ENCODE results near the gene NFATC2IP. TPM values are rescaled to one million over a fixed set of nuclear protein-coding genes. Genes with fewer than 3 reads are reported as not detected.
"Not testable (repeated sequence)": the region's sequence is repeated elsewhere in the genome, so short reads cannot be mapped to it uniquely, and the experiment has no call there.

NFATC2IP gene
- total RNA-seq, 4 donors from 2014 or later: 26.4 to 65.3 (median 35.1) TPM

DNA sequence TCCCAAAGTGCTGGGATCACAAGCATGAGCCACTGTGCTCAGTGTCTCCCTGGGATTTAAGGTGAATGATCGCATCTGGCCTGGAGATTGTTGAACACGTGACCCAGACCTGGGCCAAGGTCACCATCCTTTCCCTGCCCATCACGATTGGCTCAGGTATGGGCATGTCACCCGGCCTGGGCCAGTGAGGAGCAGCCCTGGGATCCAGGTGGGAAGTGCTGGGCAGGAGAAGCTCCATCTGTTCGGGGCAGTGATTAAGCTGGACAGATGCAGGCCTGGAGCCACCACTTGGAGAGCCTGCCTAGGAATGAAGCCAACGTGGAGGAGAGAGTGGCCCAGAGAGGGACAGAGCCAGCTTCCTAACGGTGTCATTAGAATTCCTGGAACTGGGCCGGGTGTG is 41.0 kb downstream of the NFATC2IP start:
- no peaks in the 10 kb centered on the region for H3K4me1 ChIP-seq
- no peak for DNase-seq (ENCODE audit: low spot score in 2 of 2)
- H3K27me3 ChIP-seq: no peaks in the 10 kb centered on the region
- H3K36me3 ChIP-seq: peaks cover 31% of the 10 kb centered on the region
- TF ChIP-seq EP300 (IDR thresholded peaks at IDR 0.05) (no peak), POLR2AphosphoS5 (IDR thresholded peaks at IDR 0.05) (no peak), POLR2A (IDR thresholded peaks at IDR 0.05) (no peak)
- TF ChIP-seq, protein P1, sequence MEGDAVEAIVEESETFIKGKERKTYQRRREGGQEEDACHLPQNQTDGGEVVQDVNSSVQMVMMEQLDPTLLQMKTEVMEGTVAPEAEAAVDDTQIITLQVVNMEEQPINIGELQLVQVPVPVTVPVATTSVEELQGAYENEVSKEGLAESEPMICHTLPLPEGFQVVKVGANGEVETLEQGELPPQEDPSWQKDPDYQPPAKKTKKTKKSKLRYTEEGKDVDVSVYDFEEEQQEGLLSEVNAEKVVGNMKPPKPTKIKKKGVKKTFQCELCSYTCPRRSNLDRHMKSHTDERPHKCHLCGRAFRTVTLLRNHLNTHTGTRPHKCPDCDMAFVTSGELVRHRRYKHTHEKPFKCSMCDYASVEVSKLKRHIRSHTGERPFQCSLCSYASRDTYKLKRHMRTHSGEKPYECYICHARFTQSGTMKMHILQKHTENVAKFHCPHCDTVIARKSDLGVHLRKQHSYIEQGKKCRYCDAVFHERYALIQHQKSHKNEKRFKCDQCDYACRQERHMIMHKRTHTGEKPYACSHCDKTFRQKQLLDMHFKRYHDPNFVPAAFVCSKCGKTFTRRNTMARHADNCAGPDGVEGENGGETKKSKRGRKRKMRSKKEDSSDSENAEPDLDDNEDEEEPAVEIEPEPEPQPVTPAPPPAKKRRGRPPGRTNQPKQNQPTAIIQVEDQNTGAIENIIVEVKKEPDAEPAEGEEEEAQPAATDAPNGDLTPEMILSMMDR (IDR thresholded peaks at IDR 0.05): no peak
- no peaks in the 10 kb centered on the region for H3K9me3 ChIP-seq
- H3K27ac ChIP-seq: no peak overlapping the region
- no peak overlapping the region for H3K4me3 ChIP-seq
- 54% methylated on average over 5 of the region's 8 CpGs for WGBS

DNA sequence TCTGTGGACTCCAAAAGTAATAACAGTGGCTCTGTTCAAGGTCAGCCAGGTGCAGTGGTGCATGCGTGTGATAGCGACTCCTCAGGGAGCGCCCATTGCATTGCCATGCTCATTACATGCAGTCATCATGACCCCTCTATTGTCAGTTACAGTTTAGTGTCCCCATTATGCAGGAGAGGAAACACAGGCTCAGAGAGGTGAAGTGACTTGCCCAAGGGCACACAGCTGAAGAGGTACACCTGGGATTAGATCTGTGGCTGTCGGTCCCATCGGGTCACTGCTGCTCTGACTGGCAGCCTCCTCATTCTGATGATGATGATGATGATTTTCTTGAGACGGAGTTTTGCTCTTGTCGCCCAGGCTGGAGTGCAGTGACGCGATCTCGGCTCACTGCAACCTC is 41.8 kb downstream of the NFATC2IP start:
- no peak for DNase-seq (ENCODE audit: low spot score in 2 of 2)
- 91% methylated on average over 9 of the region's 10 CpGs for WGBS
- Histone ChIP-seq H3K4me1 (no peaks in the 10 kb centered on the region), H3K36me3 (peaks cover 23% of the 10 kb centered on the region), H3K27me3 (no peaks in the 10 kb centered on the region), H3K27ac (no peak overlapping the region), H3K9me3 (no peaks in the 10 kb centered on the region), H3K4me3 (no peak overlapping the region)
- no peak for TF ChIP-seq POLR2AphosphoS5 (IDR thresholded peaks at IDR 0.05)
- TF ChIP-seq, protein P1 (IDR thresholded peaks at IDR 0.05): no peak
- no peak for TF ChIP-seq POLR2A (IDR thresholded peaks at IDR 0.05)
- no peak for TF ChIP-seq EP300 (IDR thresholded peaks at IDR 0.05)

DNA sequence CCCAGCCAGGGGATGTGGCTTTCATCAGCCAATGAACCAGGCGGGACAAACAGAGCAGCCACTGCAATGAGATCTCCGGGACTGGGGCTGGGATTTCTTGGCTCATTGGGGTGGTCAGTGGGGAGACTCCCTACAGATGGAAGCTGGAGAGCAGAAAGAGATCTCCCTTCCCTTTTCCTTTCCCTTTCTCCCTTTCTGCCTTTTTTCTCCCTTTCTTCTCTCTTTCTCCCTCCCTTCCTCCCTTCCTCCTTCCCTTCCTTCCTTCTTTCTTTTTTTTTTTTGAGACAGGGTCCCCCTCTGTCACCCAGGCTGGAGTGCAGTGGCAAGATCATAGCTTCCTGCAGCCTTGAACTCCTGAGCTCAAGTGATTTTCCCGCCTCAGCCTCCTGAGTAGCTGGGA is 48.1 kb downstream of the NFATC2IP start:
- H3K27me3 ChIP-seq: no peaks in the 10 kb centered on the region
- H3K4me3 ChIP-seq: no peak overlapping the region
- no peaks in the 10 kb centered on the region for H3K4me1 ChIP-seq
- DNase-seq (ENCODE audit: low spot score in 2 of 2): no peak
- H3K36me3 ChIP-seq: no peaks in the 10 kb centered on the region
- whole genome bisulfite sequencing: 75% methylated on average over 3 of the region's 3 CpGs
- H3K9me3 ChIP-seq: no peaks in the 10 kb centered on the region
- TF ChIP-seq POLR2A (IDR thresholded peaks at IDR 0.05): no peak
- TF ChIP-seq POLR2AphosphoS5 (IDR thresholded peaks at IDR 0.05): no peak
- TF ChIP-seq EP300 (IDR thresholded peaks at IDR 0.05): no peak
- TF ChIP-seq, protein P1 (IDR thresholded peaks at IDR 0.05): no peak
- no peak overlapping the region for H3K27ac ChIP-seq

DNA sequence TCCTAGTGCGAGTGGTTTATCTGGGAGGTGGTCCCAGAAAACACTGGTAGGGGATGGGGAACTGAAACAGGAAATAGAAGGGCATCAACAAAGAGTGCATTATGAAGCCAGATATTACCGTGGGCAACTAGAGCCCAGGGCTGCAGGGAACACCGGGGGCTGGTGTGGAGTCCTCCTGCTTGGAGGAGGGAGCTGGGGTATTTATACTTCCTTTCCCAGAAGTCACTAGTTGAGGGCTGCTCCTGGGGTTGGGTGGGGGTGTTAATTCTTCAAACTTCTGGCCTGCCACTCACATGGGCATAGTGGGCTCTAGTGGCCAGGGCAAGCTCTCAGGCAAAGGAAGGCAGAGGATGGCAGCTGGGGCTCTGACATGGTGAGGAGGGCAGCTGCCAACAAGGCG is 48.8 kb downstream of the NFATC2IP start:
- TF ChIP-seq POLR2A (IDR thresholded peaks at IDR 0.05): no peak
- TF ChIP-seq, protein P1 (IDR thresholded peaks at IDR 0.05): no peak
- no peak for TF ChIP-seq EP300 (IDR thresholded peaks at IDR 0.05)
- TF ChIP-seq POLR2AphosphoS5 (IDR thresholded peaks at IDR 0.05): no peak
- H3K4me3 ChIP-seq: no peak overlapping the region
- no peaks in the 10 kb centered on the region for H3K4me1 ChIP-seq
- no peaks in the 10 kb centered on the region for H3K27me3 ChIP-seq
- no peaks in the 10 kb centered on the region for H3K9me3 ChIP-seq
- no peak overlapping the region for H3K27ac ChIP-seq
- DNase-seq (ENCODE audit: low spot score in 2 of 2): no peak
- WGBS: 58% methylated on average over 4 of the region's 4 CpGs
- H3K36me3 ChIP-seq: no peaks in the 10 kb centered on the region

DNA sequence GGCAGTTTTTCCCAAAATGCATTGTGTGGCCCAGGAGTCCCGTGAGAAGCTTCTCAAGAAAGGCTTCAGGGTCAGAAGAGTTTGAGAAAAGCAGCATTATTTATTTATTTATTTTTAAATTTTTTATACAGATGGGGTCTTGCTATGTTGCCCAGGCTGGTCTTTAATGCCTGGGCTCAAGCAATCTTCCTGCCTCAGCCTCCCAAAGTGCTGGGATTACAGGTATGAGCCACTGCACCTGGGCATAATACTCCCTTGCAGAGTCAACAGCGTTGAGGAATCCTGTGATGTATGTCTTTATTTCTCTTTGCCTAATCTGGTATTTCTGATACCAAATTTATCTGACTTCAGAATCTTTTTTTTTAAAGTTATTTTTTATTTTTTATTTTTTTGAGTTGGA is 49.3 kb downstream of the NFATC2IP start:
- H3K4me3 ChIP-seq: no peak overlapping the region
- no peaks in the 10 kb centered on the region for H3K4me1 ChIP-seq
- 89% methylated on average over 2 of the region's 2 CpGs for WGBS
- H3K27me3 ChIP-seq: no peaks in the 10 kb centered on the region
- no peak for TF ChIP-seq POLR2A (IDR thresholded peaks at IDR 0.05)
- TF ChIP-seq POLR2AphosphoS5 (IDR thresholded peaks at IDR 0.05): no peak
- TF ChIP-seq EP300 (IDR thresholded peaks at IDR 0.05): no peak
- TF ChIP-seq, protein P1 (IDR thresholded peaks at IDR 0.05): no peak
- DNase-seq (ENCODE audit: low spot score in 2 of 2): no peak
- no peak overlapping the region for H3K27ac ChIP-seq
- H3K36me3 ChIP-seq: no peaks in the 10 kb centered on the region
- H3K9me3 ChIP-seq: no peaks in the 10 kb centered on the region

DNA sequence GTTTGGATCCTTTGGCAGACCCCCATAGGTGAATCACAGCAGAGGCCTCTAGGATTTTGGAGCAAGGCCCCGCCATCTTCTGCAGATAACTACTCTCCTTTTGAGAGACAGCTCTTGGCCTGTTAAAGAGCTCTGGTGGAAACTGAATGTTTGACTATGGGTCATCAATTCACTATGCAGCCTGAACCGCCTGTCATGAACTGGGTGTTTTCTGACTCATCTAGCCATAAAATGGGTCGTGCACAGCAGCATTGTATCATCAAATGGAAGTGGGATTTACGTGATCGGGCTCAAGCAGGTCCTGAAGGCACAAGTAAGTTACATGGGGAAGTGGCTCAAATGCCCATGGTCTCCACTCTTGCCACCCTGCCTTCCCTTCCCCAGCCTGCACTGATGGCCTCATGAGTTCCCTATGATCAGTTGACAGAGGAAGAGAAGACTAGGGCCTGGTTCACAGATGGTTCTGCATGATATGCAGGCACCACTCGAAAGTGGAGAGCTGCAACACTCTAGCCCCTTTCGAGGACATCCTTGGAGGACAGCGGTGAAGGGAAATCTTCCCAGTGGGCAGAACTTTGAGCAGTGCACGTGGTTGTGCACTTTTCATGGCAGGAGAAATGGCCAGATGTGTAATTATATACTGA is 53.9 kb downstream of the NFATC2IP start:
- not testable (repeated sequence) for H3K4me3 ChIP-seq; DNase-seq (ENCODE audit: low spot score in 2 of 2); H3K9me3 ChIP-seq; H3K36me3 ChIP-seq; H3K4me1 ChIP-seq; H3K27me3 ChIP-seq; H3K27ac ChIP-seq
- 76% methylated on average over 8 of the region's 9 CpGs for WGBS

Measured in suprapubic skin (tissue), 4 donors.